H9 (cell line): ENCODE measurements around the gene NCOR1. TPM values are rescaled to one million over a fixed set of nuclear protein-coding genes. Genes with fewer than 3 reads are reported as not detected.

Source experiments
- DNase-seq: peaks from one replicate; pipeline ENCODE4 v3.0.0-alpha.2; 2017
- H2AFZ ChIP-seq: one replicate; pipeline ENCODE4 v1.6.1; 2013; ENCODE audit warnings: mild to moderate bottlenecking, low read length, control low read depth, moderate library complexity
- H2AK5ac ChIP-seq: 2 replicates; pipeline ENCODE4 v1.6.1; 2013; ENCODE audit warnings: low read length, control low read depth, mixed read lengths; ENCODE audit not compliant: insufficient read length
- H2BK120ac ChIP-seq: one replicate; pipeline ENCODE4 v1.6.1; 2013; ENCODE audit warnings: low read depth, mild to moderate bottlenecking, low read length, control low read depth, inconsistent platforms; ENCODE audit not compliant: poor library complexity, severe bottlenecking
- H2BK12ac ChIP-seq: 2 replicates; pipeline ENCODE4 v1.6.1; 2013; ENCODE audit warnings: low read length, control low read depth, mixed read lengths, low read depth; ENCODE audit not compliant: insufficient read length
- H2BK15ac ChIP-seq: 2 replicates; pipeline ENCODE4 v1.6.1; 2013; ENCODE audit warnings: low read depth, low read length, control low read depth
- H2BK20ac ChIP-seq: one replicate; pipeline ENCODE4 v1.6.1; 2013; ENCODE audit warnings: low read depth, mild to moderate bottlenecking, low read length, control low read depth, inconsistent platforms; ENCODE audit not compliant: poor library complexity, severe bottlenecking
- H2BK5ac ChIP-seq: 2 replicates; pipeline ENCODE4 v1.6.1; 2013; ENCODE audit warnings: low read length, control low read depth, mixed read lengths; ENCODE audit not compliant: insufficient read length
- H3K14ac ChIP-seq: 2 replicates; pipeline ENCODE4 v1.6.1; 2013; ENCODE audit warnings: low read length, control low read depth; ENCODE audit not compliant: insufficient read depth
- H3K18ac ChIP-seq: 2 replicates; pipeline ENCODE4 v1.6.1; 2013; ENCODE audit warnings: low read depth, mild to moderate bottlenecking, mixed read lengths, low read length, control low read depth; ENCODE audit not compliant: insufficient read length
- H3K23ac ChIP-seq: 2 replicates; pipeline ENCODE4 v1.6.1; 2013; ENCODE audit warnings: low read length, control low read depth, mixed read lengths, low read depth; ENCODE audit not compliant: insufficient read length
- H3K23me2 ChIP-seq: 2 replicates; pipeline ENCODE4 v1.6.1; 2013; ENCODE audit warnings: low read depth, mild to moderate bottlenecking, mixed read lengths, low read length, control low read depth; ENCODE audit not compliant: insufficient read length, poor library complexity, severe bottlenecking
- H3K27ac ChIP-seq: 2 replicates; pipeline ENCODE4 v1.5.1; 2013; ENCODE audit warnings: low read length, control low read depth, mixed read lengths, low read depth; ENCODE audit not compliant: insufficient read length
- H3K27me3 ChIP-seq: 2 replicates; pipeline ENCODE4 v1.6.1; 2013; ENCODE audit warnings: low read length, control low read depth, inconsistent platforms; ENCODE audit not compliant: insufficient read depth
- H3K4ac ChIP-seq: 2 replicates; pipeline ENCODE4 v1.6.1; 2013; ENCODE audit warnings: low read depth, mild to moderate bottlenecking, control low read depth, inconsistent platforms, low read length, moderate library complexity
- H3K4me1 ChIP-seq: 2 replicates; pipeline ENCODE4 v1.6.1; 2013; ENCODE audit warnings: low read length, control low read depth, inconsistent platforms; ENCODE audit not compliant: insufficient read depth
- H3K4me2 ChIP-seq: 2 replicates; pipeline ENCODE4 v1.6.1; 2013; ENCODE audit warnings: low read length, control low read depth, mixed read lengths; ENCODE audit not compliant: insufficient read length, insufficient read depth
- H3K56ac ChIP-seq: 2 replicates; pipeline ENCODE4 v1.6.1; 2013; ENCODE audit warnings: low read depth, mild to moderate bottlenecking, mixed read lengths, low read length, control low read depth; ENCODE audit not compliant: insufficient read length
- H3K79me1 ChIP-seq: 2 replicates; pipeline ENCODE4 v1.6.1; 2013; ENCODE audit warnings: low read depth, mild to moderate bottlenecking, moderate library complexity, low read length, control low read depth, inconsistent platforms; ENCODE audit not compliant: insufficient read depth, poor library complexity, severe bottlenecking
- H3K79me2 ChIP-seq: 2 replicates; pipeline ENCODE4 v1.6.1; 2013; ENCODE audit warnings: low read length, control low read depth, inconsistent platforms; ENCODE audit not compliant: insufficient read depth
- H3K9ac ChIP-seq: 2 replicates; pipeline ENCODE4 v1.6.1; 2013; ENCODE audit warnings: low read length, control low read depth, mixed read lengths; ENCODE audit not compliant: insufficient read length; ENCODE audit errors: extremely low read depth
- H3K9me3 ChIP-seq: one replicate; pipeline ENCODE4 v1.6.1; 2013; ENCODE audit warnings: low read depth, low read length, inconsistent platforms; ENCODE audit not compliant: control insufficient read depth
- H3T11ph ChIP-seq: one replicate; pipeline ENCODE4 v1.6.1; 2013; ENCODE audit warnings: mild to moderate bottlenecking, low read length, control low read depth, inconsistent platforms
- H4K20me1 ChIP-seq: one replicate; pipeline ENCODE4 v1.6.1; 2013; ENCODE audit not compliant: control insufficient read depth, insufficient read length, insufficient read depth
- H4K5ac ChIP-seq: 2 replicates; pipeline ENCODE4 v1.6.1; 2013; ENCODE audit warnings: low read depth, mild to moderate bottlenecking, mixed read lengths, low read length, control low read depth; ENCODE audit not compliant: insufficient read length
- H4K8ac ChIP-seq: replicated peaks from 2 replicates; pipeline ENCODE4 v1.6.1; 2013; ENCODE audit warnings: low read length, control low read depth, mixed read lengths, low read depth; ENCODE audit not compliant: insufficient read length
- H4K91ac ChIP-seq: 2 replicates; pipeline ENCODE4 v1.6.1; 2013; ENCODE audit warnings: low read depth, mild to moderate bottlenecking, moderate library complexity, mixed read lengths, low read length, control low read depth; ENCODE audit not compliant: insufficient read length
- H3K27ac Mint-ChIP-seq, 3 experiments: 2 replicates in 2 of 3; 3 replicates in 1 of 3; pipeline ENCODE4 v1.8.0; 2020 to 2021; ENCODE audit warnings: mixed read lengths in 3 of 3, mild to moderate bottlenecking in 1 of 3, moderate library complexity in 1 of 3
- H3K27me3 Mint-ChIP-seq: 2 replicates; pipeline ENCODE4 v1.8.0; 2021; ENCODE audit warnings: low read depth, mild to moderate bottlenecking, moderate library complexity, mixed read lengths
- H3K36me3 Mint-ChIP-seq, 3 experiments: 2 replicates in 2 of 3; 3 replicates in 1 of 3; pipeline ENCODE4 v1.8.0; 2020 to 2021; ENCODE audit warnings: low read depth in 3 of 3, mixed read lengths in 3 of 3; ENCODE audit not compliant: insufficient read depth in 1 of 3
- H3K4me1 Mint-ChIP-seq, 2 experiments: 2 replicates each; pipeline ENCODE4 v1.8.0; 2020; ENCODE audit warnings: mixed read lengths in 2 of 2
- H3K4me3 Mint-ChIP-seq, 2 experiments: 2 replicates in 1 of 2; 3 replicates in 1 of 2; pipeline ENCODE4 v1.8.0; 2020 to 2021; ENCODE audit warnings: mild to moderate bottlenecking in 2 of 2, mixed read lengths in 2 of 2, moderate library complexity in 1 of 2
- H3K9me3 Mint-ChIP-seq, 2 experiments: 2 replicates in 1 of 2; 3 replicates in 1 of 2; pipeline ENCODE4 v1.8.0; 2020; ENCODE audit warnings: mild to moderate bottlenecking in 2 of 2, mixed read lengths in 2 of 2, moderate library complexity in 1 of 2
- CTCF ChIP-seq: fragments of 200-600 bp; sonication (generic); conservative IDR thresholded peaks from 3 replicates; pipeline ENCODE4 v1.8.0; 2021; ENCODE audit warnings: antibody characterized with exemption, mild to moderate bottlenecking
- WGBS: extraction: QIAGEN DNeasy Blood & Tissue Kit; methylation state at CpG from one replicate; pipeline ENCODE4 v1.1.7; 2013; ENCODE audit warnings: missing lambda C conversion rate, low lambda C conversion rate, mixed read lengths; ENCODE audit not compliant: insufficient read length; ENCODE audit errors: extremely low coverage; 5-methylcytosine and 5-hydroxymethylcytosine counted together
- total RNA-seq: library from RNA; stranded (reverse); gene quantifications from 2 replicates; pipeline ENCODE4 v1.2.1, GENCODE V29; 2021

The NCOR1 gene
- total RNA-seq, 1 experiment from 2014 or later = 119 TPM

- no peak overlapping the region for H2BK5ac ChIP-seq
- no peak overlapping the region for H4K8ac ChIP-seq
- H2BK120ac ChIP-seq = no peak overlapping the region
- no peak overlapping the region for H2BK20ac ChIP-seq
- no peak for DNase-seq
- H3K27ac Mint-ChIP-seq = no peak overlapping the region
- H3K9me3 ChIP-seq = no peaks in the 10 kb centered on the region
- no peak overlapping the region for H4K5ac ChIP-seq
- H4K91ac ChIP-seq = no peak overlapping the region
- H3K27me3 ChIP-seq = no peaks in the 10 kb centered on the region
- H2BK12ac ChIP-seq = no peak overlapping the region
- H3K4me1 ChIP-seq = no peaks in the 10 kb centered on the region
- H3K79me1 ChIP-seq = no peaks in the 10 kb centered on the region
- peaks cover 38 to 81% (median 51%) of the 10 kb centered on the region in 3 experiments; a peak in 6 of 7 replicates for H3K36me3 Mint-ChIP-seq
- H3K14ac ChIP-seq = no peak overlapping the region
- H2BK15ac ChIP-seq = no peak overlapping the region
- H3K4ac ChIP-seq = no peak overlapping the region
- no peaks in the 10 kb centered on the region for H3K4me1 Mint-ChIP-seq
- no peaks in the 10 kb centered on the region; a peak in 2 of 5 replicates for H3K9me3 Mint-ChIP-seq
- no CpG with 5 or more reads among the region's 1 CpG for WGBS
- no peaks in the 10 kb centered on the region for H3K23me2 ChIP-seq
- H3K27me3 Mint-ChIP-seq = no peaks in the 10 kb centered on the region
- H3K4me2 ChIP-seq = no peak overlapping the region
- no peak overlapping the region for H2AFZ ChIP-seq
- H3K27ac ChIP-seq = no peak overlapping the region
- no peak overlapping the region for H2AK5ac ChIP-seq
- TF ChIP-seq CTCF = no peak
- H3K4me3 Mint-ChIP-seq = no peak overlapping the region
- H3K56ac ChIP-seq = no peak overlapping the region
- no peak overlapping the region for H3K18ac ChIP-seq
- no peaks in the 10 kb centered on the region for H4K20me1 ChIP-seq
- no peak overlapping the region for H3T11ph ChIP-seq
- H3K9ac ChIP-seq = no peak overlapping the region
- H3K23ac ChIP-seq = no peak overlapping the region
- no peaks in the 10 kb centered on the region for H3K79me2 ChIP-seq
Measured at GRCh38 chr17:16019347-16019746, 196.0 kb downstream of the NCOR1 start.
